Stimulated activated CD8-positive, alpha-beta memory T cell treated with anti-CD3 and anti-CD28 coated beads, Interleukin-12 subunit alpha, Interleukin-12 subunit beta, amount 100 ng/mL, for 4 hours (primary cell): Measurements from ENCODE around the gene SSBP3.

ENCODE experiments used
- DNase-seq: peaks from one replicate; pipeline ENCODE4 v3.0.0-alpha.2; 2020; ENCODE audit warnings: low read depth

The SSBP3 gene

GRCh38 chr1:54371038-54371941 is 34.9 kb downstream of the SSBP3 start:
- DNase-seq, result no peak

GRCh38 chr1:54370287-54370989 is 35.8 kb downstream of the SSBP3 start:
- no peak for DNase-seq

GRCh38 chr1:54367613-54368012 is 38.6 kb downstream of the SSBP3 start:
- no peak for DNase-seq

- no peak for DNase-seq
Measured at GRCh38 chr1:54365847-54366246, 40.3 kb downstream of the SSBP3 start.

GRCh38 chr1:54365398-54365797 is 40.8 kb downstream of the SSBP3 start:
- DNase-seq, result no peak

- DNase-seq, result no peak
Measured at GRCh38 chr1:54364995-54365394, 41.2 kb downstream of the SSBP3 start.

GRCh38 chr1:54364582-54364981 is 41.6 kb downstream of the SSBP3 start:
- DNase-seq, result no peak

GRCh38 chr1:54363925-54364324 is 42.3 kb downstream of the SSBP3 start:
- no peak for DNase-seq

DNA sequence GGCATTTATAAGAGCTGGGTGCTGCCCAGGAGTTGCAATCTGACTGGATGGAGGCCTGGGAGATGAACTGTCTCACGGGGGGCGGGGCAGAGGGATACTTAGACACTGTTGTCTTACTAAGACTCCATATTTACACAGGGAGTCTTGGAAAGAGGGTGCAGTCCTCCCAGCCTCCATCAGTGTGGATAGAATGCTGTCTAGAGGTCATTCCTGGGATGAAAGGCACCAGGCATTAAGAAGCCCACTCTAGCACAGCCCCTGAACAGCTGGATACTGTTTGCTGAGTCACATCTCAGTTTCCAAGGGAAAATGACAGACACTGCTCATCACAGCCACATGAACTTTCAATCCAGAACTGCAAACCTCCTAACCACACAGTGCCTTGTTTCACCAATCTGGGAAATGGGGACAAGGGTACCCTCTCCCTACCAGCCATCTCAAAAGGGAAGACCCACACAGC is 43.3 kb downstream of the SSBP3 start:
- no peak for DNase-seq

GRCh38 chr1:54361342-54361741 is 44.9 kb downstream of the SSBP3 start:
- no peak for DNase-seq

- no peak for DNase-seq
Measured at GRCh38 chr1:54360165-54361005, 45.8 kb downstream of the SSBP3 start.

GRCh38 chr1:54359393-54360162 is 46.6 kb downstream of the SSBP3 start:
- no peak for DNase-seq

- DNase-seq, result no peak
Measured at GRCh38 chr1:54358503-54359168, 47.6 kb downstream of the SSBP3 start.

DNA sequence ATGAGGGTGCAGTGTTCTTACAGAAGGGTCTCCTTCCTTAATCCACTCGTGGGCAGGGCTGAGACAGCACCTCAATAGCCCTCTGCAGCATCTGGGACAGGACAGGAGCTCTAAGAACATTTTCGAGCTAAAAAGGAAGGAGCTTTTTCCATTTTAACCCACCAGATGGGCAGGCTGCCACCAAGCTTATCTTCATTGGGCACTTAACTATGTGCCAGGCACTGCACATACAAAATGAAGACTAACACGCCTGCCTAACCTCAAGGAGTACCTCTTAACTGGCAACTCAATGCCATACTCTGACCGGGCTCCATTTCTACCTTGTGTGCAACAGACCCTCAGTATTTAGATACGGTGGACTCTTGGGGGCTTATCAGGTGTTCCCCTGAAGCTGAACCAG is 48.2 kb downstream of the SSBP3 start:
- no peak for DNase-seq

DNA sequence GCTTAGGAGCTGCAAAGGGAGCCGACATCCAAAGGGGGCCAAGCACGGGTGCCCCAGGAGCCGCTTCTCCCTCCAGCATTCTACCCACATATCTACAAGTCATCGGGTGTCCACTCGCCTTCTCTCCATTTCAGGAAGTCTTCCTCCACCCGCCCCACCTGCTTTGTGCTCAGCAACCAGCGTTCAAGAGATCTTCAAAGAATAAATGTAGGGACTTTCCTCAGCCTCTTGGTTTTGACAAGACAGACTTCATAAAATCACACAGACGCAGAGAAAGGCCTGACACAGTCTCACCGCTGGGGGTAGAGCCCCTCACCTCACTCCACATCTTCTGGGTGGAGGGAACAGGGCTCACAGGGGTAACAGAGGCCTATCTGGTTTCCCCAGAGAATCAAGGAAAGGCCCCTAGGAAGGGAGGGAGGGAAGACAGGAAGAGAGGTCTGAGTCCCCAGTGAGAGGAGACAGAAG is 49.5 kb downstream of the SSBP3 start:
- DNase-seq, result no peak

DNA sequence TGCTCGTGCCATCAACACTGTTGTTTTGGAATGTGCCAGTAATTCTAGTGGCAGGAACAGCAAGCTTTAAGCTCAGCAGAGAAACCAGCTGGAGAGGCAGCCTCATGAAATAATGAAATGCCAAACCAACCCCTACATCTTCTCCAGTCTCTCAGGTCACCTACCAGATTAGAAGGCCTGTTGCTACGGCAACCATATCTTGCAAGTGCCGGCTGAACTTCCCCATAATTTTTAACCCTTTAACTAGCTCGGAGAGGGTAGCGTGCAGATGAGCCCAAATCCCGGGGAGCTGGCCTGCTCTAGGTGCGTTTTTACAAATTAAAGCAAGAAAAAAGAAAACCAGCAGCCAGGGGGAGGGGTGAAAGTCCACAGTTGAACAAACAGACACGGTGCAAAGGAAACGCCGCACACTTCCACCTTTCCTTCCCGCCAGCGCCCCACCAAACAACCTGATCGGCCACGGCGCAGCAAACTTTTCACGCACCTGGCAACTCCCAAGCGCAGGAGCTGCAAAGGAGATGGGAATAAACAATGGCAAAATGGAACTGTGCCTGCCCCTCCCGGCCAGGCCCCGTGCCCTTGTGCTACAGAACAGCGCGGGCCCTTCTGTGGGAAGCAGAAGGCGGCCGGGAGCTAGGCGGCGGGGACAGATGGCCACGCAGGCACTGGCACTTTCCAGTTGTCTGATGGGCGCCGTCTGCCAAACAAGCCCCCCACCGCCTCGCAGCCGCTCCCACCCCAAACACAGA is 50.1 kb downstream of the SSBP3 start:
- no peak for DNase-seq

DNA sequence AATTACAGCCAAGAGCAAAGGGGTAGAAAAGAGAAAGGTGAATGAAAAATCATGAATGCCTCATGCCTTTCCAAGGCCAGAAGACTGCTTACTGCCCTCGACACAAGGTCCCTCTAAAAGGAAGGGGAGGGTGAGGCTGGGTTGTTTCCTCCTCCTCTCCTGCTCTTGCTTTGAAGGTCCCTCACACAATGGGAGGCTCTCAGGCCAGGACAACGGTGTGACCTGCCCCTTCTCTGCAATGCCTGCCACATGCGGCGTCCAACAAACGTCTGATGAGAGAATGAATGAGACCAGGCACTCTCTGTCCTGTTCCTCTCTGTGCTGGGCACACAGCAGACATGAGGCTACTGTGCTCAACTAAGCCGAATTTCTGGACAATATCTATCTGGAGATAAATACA is 51.3 kb downstream of the SSBP3 start:
- no peak for DNase-seq

- no peak for DNase-seq
Measured at GRCh38 chr1:54353959-54354358, 52.2 kb downstream of the SSBP3 start.

- no peak for DNase-seq
Measured at GRCh38 chr1:54352755-54353154, 53.4 kb downstream of the SSBP3 start.

- no peak for DNase-seq
Measured at GRCh38 chr1:54350360-54350759, 55.8 kb downstream of the SSBP3 start.
